CD14-positive monocyte (primary cell): Measurements from ENCODE around the gene MIDN. TPM values are rescaled to one million over a fixed set of nuclear protein-coding genes. Genes with fewer than 3 reads are reported as not detected.

Source experiments
- DNase-seq, 3 donors: peaks; one replicate each; pipeline ENCODE4 v3.0.0-alpha.2; 2011 to 2022
- H2AFZ ChIP-seq: 2 replicates; pipeline ENCODE4 v1.6.0; 2012; ENCODE audit warnings: mild to moderate bottlenecking, low read depth, low read length, inconsistent platforms; ENCODE audit not compliant: insufficient read depth, poor library complexity, severe bottlenecking
- H3K27ac ChIP-seq, 2 donors: 1 replicate in 1 of 2; 2 replicates in 1 of 2; pipeline ENCODE4 v1.5.1; 2012 to 2013; ENCODE audit warnings: low read length in 2 of 2, control low read depth in 1 of 2, inconsistent platforms in 1 of 2, low read depth in 1 of 2, mild to moderate bottlenecking in 1 of 2
- H3K27me3 ChIP-seq, 2 donors: one replicate each; pipeline versions ENCODE4 v1.6.0 to v1.6.1; 2011 to 2013; ENCODE audit warnings: low read length in 2 of 2; ENCODE audit not compliant: control insufficient read depth in 2 of 2, insufficient read depth in 2 of 2
- H3K36me3 ChIP-seq, 2 donors: replicated peaks in 1 of 2; 1 replicate in 1 of 2; 2 replicates in 1 of 2; pipeline versions ENCODE4 v1.5.1 to v1.6.1; 2012 to 2013; ENCODE audit warnings: low read length in 2 of 2, control low read depth in 1 of 2, inconsistent platforms in 1 of 2, mild to moderate bottlenecking in 1 of 2; ENCODE audit not compliant: insufficient read depth in 2 of 2, control insufficient read depth in 1 of 2
- H3K4me1 ChIP-seq, 2 donors: 1 replicate in 1 of 2; 2 replicates in 1 of 2; pipeline versions ENCODE4 v1.5.1 to v1.6.1; 2012 to 2013; ENCODE audit warnings: low read length in 2 of 2, control low read depth in 1 of 2, inconsistent platforms in 1 of 2, mild to moderate bottlenecking in 1 of 2, moderate library complexity in 1 of 2; ENCODE audit not compliant: insufficient read depth in 2 of 2, control insufficient read depth in 1 of 2
- H3K4me2 ChIP-seq: replicated peaks from 2 replicates; pipeline ENCODE3; 2012; ENCODE audit warnings: low read length, moderate library complexity, mild to moderate bottlenecking; ENCODE audit not compliant: poor library complexity, severe bottlenecking; ENCODE audit errors: extremely low read depth
- H3K4me3 ChIP-seq, 3 experiments: fragments of 200-600 bp in 1 of 3; sonication (generic) in 1 of 3; replicated peaks in 1 of 3; 1 replicate in 2 of 3; 2 replicates in 1 of 3; pipeline ENCODE4 v1.5.1; 2011 to 2013; ENCODE audit warnings: low read length in 3 of 3, mild to moderate bottlenecking in 3 of 3, control low read depth in 2 of 3, low read depth in 2 of 3, inconsistent platforms in 1 of 3, moderate library complexity in 1 of 3
- H3K79me2 ChIP-seq: 2 replicates; pipeline ENCODE4 v1.6.0; 2012; ENCODE audit warnings: mild to moderate bottlenecking, control low read depth, inconsistent platforms, low read length, moderate library complexity; ENCODE audit not compliant: insufficient read depth
- H3K9ac ChIP-seq: 2 replicates; pipeline ENCODE4 v1.6.0; 2017; ENCODE audit warnings: low read length, mild to moderate bottlenecking; ENCODE audit not compliant: insufficient read depth, poor library complexity, severe bottlenecking
- H3K9me3 ChIP-seq, 2 donors: replicated peaks in 1 of 2; 1 replicate in 1 of 2; 2 replicates in 1 of 2; pipeline versions ENCODE4 v1.5.1 to v1.6.1; 2012 to 2013; ENCODE audit warnings: low read length in 2 of 2, control low read depth in 1 of 2; ENCODE audit not compliant: control insufficient read depth in 1 of 2, insufficient read depth in 1 of 2
- H4K20me1 ChIP-seq: 2 replicates; pipeline ENCODE4 v1.6.0; 2012; ENCODE audit warnings: mild to moderate bottlenecking, low read length, control low read depth, moderate library complexity; ENCODE audit not compliant: insufficient read depth
- H3K27ac Mint-ChIP-seq, 7 donors: one replicate each; pipeline ENCODE4 v1.8.0; 2020; ENCODE audit warnings: mild to moderate bottlenecking in 7 of 7, mixed read lengths in 7 of 7, moderate library complexity in 6 of 7, inconsistent platforms in 2 of 7
- H3K27me3 Mint-ChIP-seq, 3 donors: one replicate each; pipeline ENCODE4 v1.8.0; 2021 to 2022; ENCODE audit warnings: low read depth in 3 of 3, mild to moderate bottlenecking in 3 of 3, mixed read lengths in 3 of 3, moderate library complexity in 3 of 3, inconsistent platforms in 1 of 3
- H3K36me3 Mint-ChIP-seq, 2 donors: one replicate each; pipeline ENCODE4 v1.8.0; 2020; ENCODE audit warnings: mixed read lengths in 2 of 2, inconsistent platforms in 1 of 2, mild to moderate bottlenecking in 1 of 2
- H3K4me1 Mint-ChIP-seq: one replicate; pipeline ENCODE4 v1.8.0; 2020; ENCODE audit warnings: mild to moderate bottlenecking, mixed read lengths
- H3K4me3 Mint-ChIP-seq, 2 donors: one replicate each; pipeline ENCODE4 v1.8.0; 2020; ENCODE audit warnings: mild to moderate bottlenecking in 2 of 2, mixed read lengths in 2 of 2, moderate library complexity in 1 of 2
- H3K9me3 Mint-ChIP-seq, 7 donors: one replicate each; pipeline ENCODE4 v1.8.0; 2020 to 2022; ENCODE audit warnings: mixed read lengths in 7 of 7, mild to moderate bottlenecking in 6 of 7, moderate library complexity in 6 of 7, inconsistent platforms in 2 of 7
- WGBS: methylation state at CpG from one replicate; pipeline ENCODE4 v1.1.5; 2013; ENCODE audit warnings: missing lambda C conversion rate; ENCODE audit not compliant: insufficient coverage; 5-methylcytosine and 5-hydroxymethylcytosine counted together
- intact Hi-C, 2 donors: fragments of 100-400 bp; cut with micrococcal nuclease; formaldehyde crosslinking; loops; one replicate each; pipeline versions ENCODE4 v1.15.0 to v1.15.1; 2023
- polyA plus RNA-seq, 3 donors: library from polyadenylated mRNA; depleted of rRNA in 1 of 3; unstranded in 2 of 3; stranded (reverse) in 1 of 3; fragments of 300-500 nt in 2 of 3; fragments of >200 nt in 1 of 3; fragmentation: Illumina TruSeq in 2 of 3; gene quantifications; 1 replicate in 2 of 3; 2 replicates in 1 of 3; pipeline ENCODE4 v1.2.3, GENCODE V29; 2012 to 2021
- TF ChIP-seq, protein P1 (sequence below): fragments of 200-600 bp; IDR thresholded peaks from one replicate; pipeline ENCODE4 v1.8.0; 2022; ENCODE audit warnings: antibody characterized with exemption, mild to moderate bottlenecking

Gene MIDN
- polyA plus RNA-seq, 3 donors: 5.6 to 301 (median 11.0) TPM

DNA sequence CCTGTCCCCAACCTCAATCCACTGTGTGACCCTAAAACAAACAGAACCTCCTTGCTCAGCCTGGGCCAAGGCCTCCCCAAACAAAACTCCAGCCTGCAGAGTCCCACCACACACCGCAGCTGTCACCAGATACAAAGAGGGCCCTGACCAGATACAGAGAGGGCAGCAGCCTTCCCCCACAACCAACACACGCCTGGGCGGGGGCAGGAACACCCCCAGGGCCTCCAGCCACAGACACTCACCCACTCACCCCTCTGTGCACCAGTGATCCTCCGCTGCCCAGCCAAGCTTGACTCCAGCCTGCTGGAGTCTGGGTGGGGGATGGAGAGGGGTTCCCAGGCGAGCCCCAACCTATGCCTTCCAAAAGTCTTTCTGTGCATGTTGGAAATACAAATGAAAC is 14.8 kb downstream of the MIDN start:
- no peak overlapping the region for H3K27ac ChIP-seq
- 90% methylated on average over 1 of the region's 5 CpGs for WGBS
- Mint-ChIP-seq H3K9me3 (peaks cover 0 to 2% (median 0%) of the 10 kb centered on the region in 7 donors), H3K4me1 (peaks cover 55% of the 10 kb centered on the region), H3K36me3 (peaks cover 5 to 8% of the 10 kb centered on the region in 2 donors), H3K4me3 (peak overlapping the region in 1 of 2 donors; percentile 34), H3K27me3 (peaks cover 12 to 22% (median 14%) of the 10 kb centered on the region in 3 donors), H3K27ac (peak overlapping the region in 5 of 7 donors; percentile 54 to 88 (median 69))
- H3K9me3 ChIP-seq: no peaks in the 10 kb centered on the region
- H3K4me1 ChIP-seq: peaks cover 67 to 80% of the 10 kb centered on the region in 2 donors
- no peak overlapping the region for H3K4me2 ChIP-seq
- peaks cover 37% of the 10 kb centered on the region for H4K20me1 ChIP-seq
- H3K36me3 ChIP-seq: peaks cover under 1 to 2% of the 10 kb centered on the region in 2 donors
- peaks cover 21% of the 10 kb centered on the region for H3K79me2 ChIP-seq
- H3K4me3 ChIP-seq: no peak overlapping the region
- peaks cover 0 to 8% of the 10 kb centered on the region in 2 donors for H3K27me3 ChIP-seq
- no peak for DNase-seq
- intact Hi-C loops: no loop called here
- no peak overlapping the region for H3K9ac ChIP-seq
- TF ChIP-seq, protein P1, sequence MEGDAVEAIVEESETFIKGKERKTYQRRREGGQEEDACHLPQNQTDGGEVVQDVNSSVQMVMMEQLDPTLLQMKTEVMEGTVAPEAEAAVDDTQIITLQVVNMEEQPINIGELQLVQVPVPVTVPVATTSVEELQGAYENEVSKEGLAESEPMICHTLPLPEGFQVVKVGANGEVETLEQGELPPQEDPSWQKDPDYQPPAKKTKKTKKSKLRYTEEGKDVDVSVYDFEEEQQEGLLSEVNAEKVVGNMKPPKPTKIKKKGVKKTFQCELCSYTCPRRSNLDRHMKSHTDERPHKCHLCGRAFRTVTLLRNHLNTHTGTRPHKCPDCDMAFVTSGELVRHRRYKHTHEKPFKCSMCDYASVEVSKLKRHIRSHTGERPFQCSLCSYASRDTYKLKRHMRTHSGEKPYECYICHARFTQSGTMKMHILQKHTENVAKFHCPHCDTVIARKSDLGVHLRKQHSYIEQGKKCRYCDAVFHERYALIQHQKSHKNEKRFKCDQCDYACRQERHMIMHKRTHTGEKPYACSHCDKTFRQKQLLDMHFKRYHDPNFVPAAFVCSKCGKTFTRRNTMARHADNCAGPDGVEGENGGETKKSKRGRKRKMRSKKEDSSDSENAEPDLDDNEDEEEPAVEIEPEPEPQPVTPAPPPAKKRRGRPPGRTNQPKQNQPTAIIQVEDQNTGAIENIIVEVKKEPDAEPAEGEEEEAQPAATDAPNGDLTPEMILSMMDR: no peak
- no peak overlapping the region for H2AFZ ChIP-seq

DNA sequence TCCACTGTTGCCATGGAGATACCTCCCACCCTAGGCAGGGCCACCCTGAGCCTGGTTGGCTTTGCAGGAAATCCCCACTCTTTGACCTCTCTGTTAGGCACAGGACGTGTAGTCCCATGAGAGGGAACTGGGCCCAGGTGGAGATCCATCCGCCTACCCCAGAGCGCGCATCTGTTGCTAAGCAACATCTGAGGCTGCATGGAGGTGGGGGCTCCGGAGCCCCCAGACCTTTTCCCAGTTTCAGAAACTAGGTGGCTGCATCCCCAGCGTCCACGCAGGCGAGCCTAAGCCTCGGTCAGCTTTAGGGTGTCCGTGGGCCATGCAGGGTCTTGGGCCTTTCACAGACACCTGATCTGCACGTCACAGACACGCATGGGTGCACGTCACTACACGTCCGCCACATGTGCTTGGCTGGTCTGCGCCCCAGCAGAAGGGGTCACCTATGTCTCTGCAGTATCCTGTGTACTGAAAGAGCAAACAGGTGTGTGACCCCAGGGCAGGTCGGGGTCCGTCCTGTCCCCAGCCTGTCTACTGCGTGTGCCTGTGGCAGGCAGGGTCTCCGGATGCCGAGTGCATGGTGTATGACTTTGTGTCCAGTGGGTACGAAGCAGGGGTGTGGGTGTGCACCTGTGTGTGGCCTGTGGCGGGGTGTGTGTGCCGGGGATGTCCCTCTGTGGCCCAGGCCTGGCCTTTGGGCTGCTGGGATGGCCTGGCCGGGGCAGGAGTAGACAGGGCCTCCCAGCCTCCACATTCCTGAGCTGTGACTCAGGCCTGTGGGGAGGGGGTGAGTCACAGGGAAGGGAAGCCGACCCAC is 16.6 kb downstream of the MIDN start:
- peaks cover 0 to 5% of the 10 kb centered on the region in 2 donors for H3K36me3 Mint-ChIP-seq
- TF ChIP-seq, protein P1: no peak
- Histone ChIP-seq H3K9me3 (no peaks in the 10 kb centered on the region), H3K36me3 (no peaks in the 10 kb centered on the region), H3K4me1 (peaks cover 61 to 75% of the 10 kb centered on the region in 2 donors), H4K20me1 (peaks cover 32% of the 10 kb centered on the region), H3K9ac (no peak overlapping the region), H3K4me2 (no peak overlapping the region), H3K27ac (peak overlapping the region in 1 of 2 donors; percentile 9), H2AFZ (no peak overlapping the region), H3K27me3 (peaks cover 0 to 8% of the 10 kb centered on the region in 2 donors), H3K79me2 (peaks cover 22% of the 10 kb centered on the region), H3K4me3 (no peak overlapping the region)
- H3K9me3 Mint-ChIP-seq: peaks cover 0 to 2% (median 0%) of the 10 kb centered on the region in 7 donors
- 91% methylated on average over 22 of the region's 26 CpGs for WGBS
- H3K4me1 Mint-ChIP-seq: peaks cover 49% of the 10 kb centered on the region
- H3K27me3 Mint-ChIP-seq: peaks cover 12 to 22% (median 14%) of the 10 kb centered on the region in 3 donors
- peak in 2 of 3 donors; percentile 60 to 82 for DNase-seq
- H3K4me3 Mint-ChIP-seq: peak overlapping the region; percentile 9 to 37
- intact Hi-C loops: loop anchor here in 1 of 2 donors (5.0 kb wide), 1 partner anchor 163 kb away; the partner anchor contains the start of gene GPX4
- peak overlapping the region in 4 of 7 donors; percentile 26 to 70 (median 54) for H3K27ac Mint-ChIP-seq
